GM12875 (cell line): Measurements from ENCODE around the gene AVEN.

Experiments used
- H3K4me3 ChIP-seq: one replicate; pipeline ENCODE4 v1.5.1; 2011; ENCODE audit warnings: low read depth, low read length, control low read depth
- CTCF ChIP-seq: IDR thresholded peaks from 2 replicates; pipeline ENCODE4 v1.5.1; 2011; ENCODE audit warnings: low read depth, mild to moderate bottlenecking, control low read depth, inconsistent platforms, low read length, moderate library complexity, borderline replicate concordance; ENCODE audit not compliant: insufficient read depth

The AVEN gene

GRCh38 chr15:33907326-33907725 lies 131.7 kb downstream of the AVEN start:
- TF ChIP-seq CTCF: no peak
- H3K4me3 ChIP-seq: no peak overlapping the region

GRCh38 chr15:33903661-33904060 lies 135.3 kb downstream of the AVEN start:
- H3K4me3 ChIP-seq: no peak overlapping the region
- TF ChIP-seq CTCF: no peak

DNA sequence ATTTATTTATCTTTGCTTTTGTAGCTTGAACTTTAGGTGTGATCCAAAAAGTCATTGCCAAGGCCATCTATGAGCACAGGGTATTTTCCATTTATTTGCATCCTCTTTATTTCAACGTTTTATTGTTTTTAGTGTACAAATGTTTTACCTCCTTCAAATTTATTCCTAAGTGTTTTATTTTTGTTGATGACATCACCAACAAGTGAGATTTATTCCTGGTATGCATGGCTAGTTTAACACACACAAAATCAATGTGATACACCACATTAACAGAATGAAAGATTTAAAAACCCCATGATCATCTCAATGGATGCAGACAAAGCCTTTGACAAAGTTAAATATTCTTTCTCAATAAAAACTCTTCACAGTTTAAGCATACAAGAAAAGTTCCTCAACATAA lies 137.0 kb downstream of the AVEN start:
- no peak overlapping the region for H3K4me3 ChIP-seq
- no peak for TF ChIP-seq CTCF

DNA sequence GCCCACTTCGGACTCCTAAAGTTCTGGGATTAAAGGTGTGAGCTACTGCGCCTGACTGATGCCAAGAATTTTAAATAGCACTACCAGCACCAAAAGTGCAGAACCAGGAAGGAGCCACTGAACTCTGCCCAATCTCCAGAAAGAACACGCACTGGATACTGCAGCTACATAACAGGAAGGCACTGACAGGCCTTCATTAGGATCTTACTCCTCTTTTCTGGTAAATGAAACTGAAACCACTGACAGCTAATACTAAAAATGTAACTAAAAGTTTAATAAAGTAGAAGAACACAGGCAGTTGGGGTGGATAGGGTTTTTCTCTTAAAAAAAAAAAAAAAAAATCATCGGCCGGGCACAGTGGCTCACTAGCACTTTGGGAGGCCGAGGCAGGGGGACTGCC lies 144.8 kb downstream of the AVEN start:
- TF ChIP-seq CTCF: no peak
- H3K4me3 ChIP-seq: no peak overlapping the region

DNA sequence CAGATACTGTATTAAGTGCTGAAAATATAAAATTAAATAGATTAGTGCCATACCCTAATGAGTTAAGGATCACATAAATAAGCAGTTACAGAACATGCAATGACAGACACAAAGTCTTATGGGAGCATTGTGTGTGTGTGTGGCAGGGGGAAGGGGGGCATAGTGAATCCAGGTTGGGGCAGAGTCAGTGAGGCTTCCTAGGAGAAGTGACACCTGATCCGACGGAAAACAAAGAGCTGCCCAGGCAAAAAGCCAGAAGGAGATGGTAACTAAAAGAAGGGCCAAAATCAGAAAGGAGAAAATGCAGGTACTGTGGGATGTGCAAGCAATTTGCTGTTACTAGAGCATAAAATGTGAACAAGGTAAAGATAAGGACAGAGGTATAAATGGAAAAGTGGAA lies 150.8 kb downstream of the AVEN start:
- TF ChIP-seq CTCF: no peak
- no peak overlapping the region for H3K4me3 ChIP-seq

- TF ChIP-seq CTCF: no peak
- no peak overlapping the region for H3K4me3 ChIP-seq
Observed at GRCh38 chr15:33882921-33883320, 156.1 kb downstream of the AVEN start.

GRCh38 chr15:33874156-33874555 lies 164.8 kb downstream of the AVEN start:
- no peak for TF ChIP-seq CTCF

More at GRCh38 chr15:33874156-33874555, 164.8 kb downstream of the AVEN start:
- H3K4me3 ChIP-seq: no peak overlapping the region
